HT-29 (cell line): ENCODE data around the gene ITPKC. TPM values are rescaled to one million over a fixed set of nuclear protein-coding genes. Genes with fewer than 3 reads are reported as not detected.

Experiments
- small RNA-seq: library from RNA; depleted of rRNA; stranded (forward); fragments of <200 nt; gene quantifications from one replicate; pipeline ENCODE3, GENCODE V24; 2014
- total RNA-seq: library from RNA; depleted of rRNA; stranded (reverse); fragments of >200 nt; shearing (Covaris generic); gene quantifications from 2 replicates; pipeline ENCODE4 v1.2.3, GENCODE V29; 2014; rRNA removed

ITPKC gene
- total RNA-seq, 1 experiment from 2014 or later: 58.5 TPM

Small RNAs within 50 kb of the gene (small RNA-seq; reads per million reads assigned to genes)
- not detected for gene RNU6-195P

Other genes with a start within 250 kb of the ITPKC start
- 128 and 142 TPM in 2 replicates for gene SHKBP1, start 140.2 kb upstream of the ITPKC start, total RNA-seq
- gene LTBP4, start 115.7 kb upstream of the ITPKC start, total RNA-seq: 42.1 and 56.7 TPM in 2 replicates
- gene NUMBL, start 26.5 kb upstream of the ITPKC start, total RNA-seq: 13.4 and 14.6 TPM in 2 replicates
- 57.2 and 71.3 TPM in 2 replicates for gene COQ8B, start 226 bp upstream of the ITPKC start, total RNA-seq
- gene ACTMAP, start 33.4 kb downstream of the ITPKC start, total RNA-seq: 1.9 and 2.6 TPM in 2 replicates
- 252 and 361 TPM in 2 replicates for gene SNRPA, start 34.1 kb downstream of the ITPKC start, total RNA-seq
- gene MIA, start 58.4 kb downstream of the ITPKC start, total RNA-seq: 15.8 TPM in 2 replicates
- gene RAB4B, start 61.1 kb downstream of the ITPKC start, total RNA-seq: 36.0 and 51.3 TPM in 2 replicates
- 258 and 264 TPM in 2 replicates for gene EGLN2, start 82.1 kb downstream of the ITPKC start, total RNA-seq
- not detected in 2 replicates for gene CYP2A6, start 133.3 kb downstream of the ITPKC start, total RNA-seq
- not detected in 2 replicates for gene CYP2A7, start 165.1 kb downstream of the ITPKC start, total RNA-seq